Trophoblast cell (in vitro differentiated cells and primary cell): Measurements from ENCODE around the gene ASCC1.
"Not testable (repeated sequence)": the region's sequence is repeated elsewhere in the genome, so short reads cannot be mapped to it uniquely, and the experiment has no call there.

Experiments used
- DNase-seq, 2 donors: peaks; one replicate each; pipeline ENCODE4 v3.0.0-alpha.2; 2016
- H2AFZ ChIP-seq: 2 replicates; pipeline ENCODE4 v1.6.1; 2013; ENCODE audit warnings: low read length, moderate library complexity, mild to moderate bottlenecking; ENCODE audit not compliant: insufficient read depth, poor library complexity
- H2AK5ac ChIP-seq: 2 replicates; pipeline ENCODE4 v1.6.1; 2013; ENCODE audit warnings: mild to moderate bottlenecking, low read length
- H2BK120ac ChIP-seq: 2 replicates; pipeline ENCODE4 v1.6.1; 2013; ENCODE audit warnings: low read length, mild to moderate bottlenecking, moderate library complexity; ENCODE audit not compliant: insufficient read depth, poor library complexity
- H2BK12ac ChIP-seq: 2 replicates; pipeline ENCODE4 v1.6.1; 2013; ENCODE audit warnings: mild to moderate bottlenecking, low read length, moderate library complexity
- H2BK5ac ChIP-seq: 2 replicates; pipeline ENCODE4 v1.6.1; 2013; ENCODE audit warnings: low read length, low read depth, moderate library complexity, mild to moderate bottlenecking; ENCODE audit not compliant: poor library complexity
- H3K14ac ChIP-seq: 2 replicates; pipeline ENCODE4 v1.6.1; 2013; ENCODE audit warnings: mild to moderate bottlenecking, low read length
- H3K18ac ChIP-seq: 2 replicates; pipeline ENCODE4 v1.6.1; 2013; ENCODE audit warnings: mild to moderate bottlenecking, low read length
- H3K23ac ChIP-seq: 2 replicates; pipeline ENCODE4 v1.6.1; 2013; ENCODE audit warnings: low read length
- H3K27ac ChIP-seq: 2 replicates; pipeline ENCODE4 v1.5.1; 2013; ENCODE audit warnings: low read depth, mild to moderate bottlenecking, inconsistent platforms, low read length, moderate library complexity
- H3K27me3 ChIP-seq: 2 replicates; pipeline ENCODE4 v1.6.1; 2013; ENCODE audit warnings: inconsistent platforms, mild to moderate bottlenecking, low read length, moderate library complexity; ENCODE audit not compliant: insufficient read depth
- H3K36me3 ChIP-seq, 2 experiments: 1 replicate in 1 of 2; 2 replicates in 1 of 2; pipeline ENCODE4 v1.6.1; 2013; ENCODE audit warnings: low read length in 2 of 2, mild to moderate bottlenecking in 2 of 2, moderate library complexity in 1 of 2; ENCODE audit not compliant: insufficient read depth in 2 of 2, control insufficient read depth in 1 of 2
- H3K4ac ChIP-seq: 2 replicates; pipeline ENCODE4 v1.6.1; 2013; ENCODE audit warnings: low read depth, mild to moderate bottlenecking, low read length, moderate library complexity
- H3K4me1 ChIP-seq, 2 experiments: 1 replicate in 1 of 2; 2 replicates in 1 of 2; pipeline ENCODE4 v1.6.1; 2013; ENCODE audit warnings: low read length in 2 of 2, mild to moderate bottlenecking in 2 of 2, moderate library complexity in 1 of 2; ENCODE audit not compliant: insufficient read depth in 2 of 2, control insufficient read depth in 1 of 2
- H3K4me2 ChIP-seq: 2 replicates; pipeline ENCODE4 v1.6.1; 2013; ENCODE audit warnings: inconsistent platforms, mild to moderate bottlenecking, low read length, moderate library complexity
- H3K4me3 ChIP-seq: 2 replicates; pipeline ENCODE4 v1.5.1; 2013; ENCODE audit warnings: mild to moderate bottlenecking, low read depth, low read length, inconsistent platforms
- H3K79me1 ChIP-seq: one replicate; pipeline ENCODE4 v1.6.1; 2013; ENCODE audit warnings: low read length
- H3K79me2 ChIP-seq: 2 replicates; pipeline ENCODE4 v1.6.1; 2013; ENCODE audit warnings: low read length, mild to moderate bottlenecking; ENCODE audit not compliant: control insufficient read depth, insufficient read depth, poor library complexity
- H3K9ac ChIP-seq: 2 replicates; pipeline ENCODE4 v1.6.1; 2013; ENCODE audit warnings: mild to moderate bottlenecking, low read length
- H3K9me3 ChIP-seq: 2 replicates; pipeline ENCODE4 v1.6.1; 2013; ENCODE audit warnings: low read depth, mild to moderate bottlenecking, control low read depth, inconsistent platforms, low read length; ENCODE audit not compliant: insufficient read depth
- H4K12ac ChIP-seq: 2 replicates; pipeline ENCODE4 v1.6.1; 2013; ENCODE audit warnings: low read depth, mild to moderate bottlenecking, low read length, moderate library complexity
- H4K8ac ChIP-seq: 2 replicates; pipeline ENCODE4 v1.6.1; 2013; ENCODE audit warnings: low read depth, mild to moderate bottlenecking, low read length, moderate library complexity
- H4K91ac ChIP-seq: one replicate; pipeline ENCODE4 v1.6.1; 2013; ENCODE audit warnings: low read depth, mild to moderate bottlenecking, low read length, moderate library complexity
- WGBS: extraction: QIAGEN DNeasy Blood & Tissue Kit; methylation state at CpG from one replicate; pipeline ENCODE4 v1.1.7; 2013; ENCODE audit warnings: missing lambda C conversion rate; ENCODE audit not compliant: insufficient read length, insufficient coverage; ENCODE audit errors: extremely low coverage; 5-methylcytosine and 5-hydroxymethylcytosine counted together

ASCC1 gene

GRCh38 chr10:72226418-72227027 is 10.4 kb upstream of the ASCC1 start:
- Histone ChIP-seq H2BK5ac (no peak overlapping the region), H3K36me3 (peaks cover 7 to 9% of the 10 kb centered on the region in 2 experiments), H3K27me3 (no peaks in the 10 kb centered on the region), H3K14ac (no peak overlapping the region), H2BK12ac (no peak overlapping the region), H3K4me3 (no peak overlapping the region), H2AFZ (no peak overlapping the region), H3K9ac (no peak overlapping the region), H3K27ac (no peak overlapping the region), H4K91ac (no peak overlapping the region), H3K18ac (no peak overlapping the region), H3K4me1 (no peaks in the 10 kb centered on the region), H4K12ac (no peak overlapping the region), H4K8ac (no peak overlapping the region), H3K4ac (no peak overlapping the region), H2BK120ac (no peak overlapping the region), H3K23ac (no peak overlapping the region), H3K79me1 (peaks cover 2% of the 10 kb centered on the region), H2AK5ac (no peak overlapping the region), H3K79me2 (no peaks in the 10 kb centered on the region), H3K4me2 (no peak overlapping the region), H3K9me3 (no peaks in the 10 kb centered on the region)
- DNase-seq, result no peak
- no CpG with 5 or more reads among the region's 6 CpGs for WGBS

- H4K12ac ChIP-seq, H3K9ac ChIP-seq, H3K27me3 ChIP-seq, H2BK5ac ChIP-seq, H3K23ac ChIP-seq, H2BK120ac ChIP-seq, H4K91ac ChIP-seq, H3K4me2 ChIP-seq, H3K14ac ChIP-seq, H2BK12ac ChIP-seq, H3K27ac ChIP-seq, DNase-seq, H2AK5ac ChIP-seq, H3K79me2 ChIP-seq, H3K9me3 ChIP-seq, H3K79me1 ChIP-seq, H3K4me3 ChIP-seq, H3K4ac ChIP-seq, H4K8ac ChIP-seq, H2AFZ ChIP-seq, H3K18ac ChIP-seq, H3K4me1 ChIP-seq: not testable (repeated sequence)
- WGBS, result no CpG with 5 or more reads among the region's 6 CpGs
- H3K36me3 ChIP-seq, result peaks cover 8 to 12% of the 10 kb centered on the region in 2 experiments
These were observed 8.1 kb upstream of the ASCC1 start for GRCh38 chr10:72224191-72224590.

GRCh38 chr10:72223743-72224101 is 7.6 kb upstream of the ASCC1 start:
- no peak overlapping the region for H3K4me3 ChIP-seq
- no peak overlapping the region for H2BK5ac ChIP-seq
- no peak overlapping the region for H2BK120ac ChIP-seq
- peak in 1 of 2 donors; percentile 3 for DNase-seq
- no peak overlapping the region for H2BK12ac ChIP-seq
- no peak overlapping the region for H3K4ac ChIP-seq
- no peak overlapping the region for H2AK5ac ChIP-seq
- H3K18ac ChIP-seq, result no peak overlapping the region
- no peaks in the 10 kb centered on the region for H3K79me2 ChIP-seq
- H2AFZ ChIP-seq, result no peak overlapping the region
- H3K23ac ChIP-seq, result no peak overlapping the region
- H3K79me1 ChIP-seq, result peaks cover 2% of the 10 kb centered on the region
- whole genome bisulfite sequencing, result no CpG with 5 or more reads among the region's 1 CpG
- H3K27me3 ChIP-seq, result no peaks in the 10 kb centered on the region
- H3K9me3 ChIP-seq, result no peaks in the 10 kb centered on the region
- H3K9ac ChIP-seq, result no peak overlapping the region
- H3K4me2 ChIP-seq, result no peak overlapping the region
- H4K91ac ChIP-seq, result no peak overlapping the region
- H3K36me3 ChIP-seq, result peaks cover 8 to 12% of the 10 kb centered on the region in 2 experiments
- no peak overlapping the region for H4K8ac ChIP-seq
- H3K4me1 ChIP-seq, result no peaks in the 10 kb centered on the region
- H3K27ac ChIP-seq, result no peak overlapping the region
- no peak overlapping the region for H4K12ac ChIP-seq
- no peak overlapping the region for H3K14ac ChIP-seq

GRCh38 chr10:72221278-72221677 is 5.2 kb upstream of the ASCC1 start:
- Histone ChIP-seq H3K4ac (no peak overlapping the region), H4K91ac (no peak overlapping the region), H3K4me2 (no peak overlapping the region), H3K4me3 (no peak overlapping the region), H3K4me1 (peaks cover 4 to 5% of the 10 kb centered on the region in 2 experiments), H3K9me3 (no peaks in the 10 kb centered on the region), H2BK12ac (no peak overlapping the region), H3K27ac (no peak overlapping the region), H4K12ac (no peak overlapping the region), H3K79me2 (peaks cover 2% of the 10 kb centered on the region), H3K27me3 (no peaks in the 10 kb centered on the region), H2AK5ac (no peak overlapping the region), H3K36me3 (peaks cover 8 to 12% of the 10 kb centered on the region in 2 experiments), H3K23ac (no peak overlapping the region), H2BK5ac (no peak overlapping the region), H3K18ac (no peak overlapping the region), H2BK120ac (no peak overlapping the region), H4K8ac (no peak overlapping the region), H3K9ac (no peak overlapping the region), H2AFZ (no peak overlapping the region), H3K79me1 (peaks cover 4% of the 10 kb centered on the region), H3K14ac (no peak overlapping the region)
- no CpG with 5 or more reads among the region's 1 CpG for WGBS
- no peak for DNase-seq
